Adrenal gland (tissue), 12 donors: Measurements from ENCODE around the gene FXYD3. TPM values are rescaled to one million over a fixed set of nuclear protein-coding genes. Genes with fewer than 3 reads are reported as not detected.

ENCODE experiments used
- DNase-seq, 7 donors: peaks; one replicate each; pipeline ENCODE4 v3.0.0-alpha.2; 2019 to 2020
- H3K27ac ChIP-seq, 5 donors: fragments of 200-600 bp; sonication (generic) in 4 of 5; 1 replicate in 3 of 5; 2 replicates in 2 of 5; pipeline versions ENCODE4 v1.5.1 to v1.8.0; 2016 to 2020; ENCODE audit warnings: mild to moderate bottlenecking in 1 of 5
- H3K27me3 ChIP-seq: fragments of 200-600 bp; 2 replicates; pipeline ENCODE4 v1.8.0; 2021
- H3K36me3 ChIP-seq, 2 donors: fragments of 200-600 bp; replicated peaks in 1 of 2; 1 replicate in 1 of 2; 2 replicates in 1 of 2; pipeline versions ENCODE4 v1.5.1 to v1.8.0; 2018 to 2022
- H3K4me1 ChIP-seq, 2 donors: fragments of 200-600 bp; replicated peaks in 1 of 2; 1 replicate in 1 of 2; 2 replicates in 1 of 2; pipeline versions ENCODE4 v1.5.1 to v1.8.0; 2018 to 2021
- H3K4me3 ChIP-seq, 4 donors: fragments of 200-600 bp; sonication (generic) in 3 of 4; one replicate each; pipeline ENCODE4 v1.5.1; 2016 to 2018
- H3K9me3 ChIP-seq, 3 donors: fragments of 200-600 bp; sonication (generic) in 1 of 3; replicated peaks in 1 of 3; 1 replicate in 2 of 3; 2 replicates in 1 of 3; pipeline versions ENCODE4 v1.5.1 to v1.8.0; 2016 to 2021
- CTCF ChIP-seq, 6 experiments: fragments of 450-650 bp in 4 of 6; fragments of 200-600 bp in 2 of 6; sonication (generic) in 1 of 6; IDR thresholded peaks; 1 replicate in 5 of 6; 2 replicates in 1 of 6; pipeline versions ENCODE4 v1.5.1 to v1.8.0; 2016 to 2021; ENCODE audit warnings: antibody characterized with exemption in 6 of 6, mild to moderate bottlenecking in 2 of 6, moderate library complexity in 1 of 6
- POLR2A ChIP-seq, 2 donors: fragments of 450-650 bp; IDR thresholded peaks; one replicate each; pipeline ENCODE4 v1.6.1; 2017; ENCODE audit warnings: antibody characterized with exemption in 2 of 2, mild to moderate bottlenecking in 2 of 2, moderate library complexity in 1 of 2
- WGBS, 4 donors: extraction: QIAGEN DNeasy Blood & Tissue Kit in 2 of 4; methylation state at CpG; one replicate each; pipeline versions ENCODE4 v1.1.5 to v1.1.7; 2013 to 2017; 5-methylcytosine and 5-hydroxymethylcytosine counted together
- intact Hi-C, 2 donors: fragments of 100-400 bp; cut with DNase I; formaldehyde crosslinking; loops; one replicate each; pipeline versions ENCODE4 v1.14.1 to v1.15.0; 2022 to 2023
- polyA plus RNA-seq, 3 donors: library from polyadenylated mRNA; stranded (reverse); fragments of 200-250 nt in 2 of 3; fragments of 350-450 nt in 1 of 3; fragmentation: Illumina TruSeq in 1 of 3; extraction: RNeasy Lipid Tissue Mini Kit (QIAGEN cat#74804) in 1 of 3; gene quantifications; one replicate each; pipeline ENCODE4 v1.2.3, GENCODE V29; 2013 to 2014
- total RNA-seq, 9 donors: library from RNA; depleted of rRNA in 4 of 9; stranded (reverse); fragments of >200 nt in 4 of 9; fragments of 120-200 nt in 1 of 9; fragmentation: NEBNext Ultra II Directional in 1 of 9; extraction: Animal tissue kit (Norgen Biotek cat#: 25700) in 1 of 9; gene quantifications; one replicate each; pipeline versions ENCODE4 v1.1.0 to v1.2.4, GENCODE V29; 2013 to 2023
- donor health status: healthy with polysubstance abuse.
- donor health status: Bipolar disorder and iron deficiency.
- donor health status: DM: yes; HTN: yes; CAD: no.
- donor health status: DM: no; HTN: no; CAD: no.
- donor health status: DM: no; HTN: no; CAD: no.
- donor health status: DM: yes; HTN: yes; CAD: no.

Gene FXYD3
- total and polyA plus RNA-seq, 12 donors = 0.34 to 4.6 (median 2.3) TPM; not detected in 4

DNA sequence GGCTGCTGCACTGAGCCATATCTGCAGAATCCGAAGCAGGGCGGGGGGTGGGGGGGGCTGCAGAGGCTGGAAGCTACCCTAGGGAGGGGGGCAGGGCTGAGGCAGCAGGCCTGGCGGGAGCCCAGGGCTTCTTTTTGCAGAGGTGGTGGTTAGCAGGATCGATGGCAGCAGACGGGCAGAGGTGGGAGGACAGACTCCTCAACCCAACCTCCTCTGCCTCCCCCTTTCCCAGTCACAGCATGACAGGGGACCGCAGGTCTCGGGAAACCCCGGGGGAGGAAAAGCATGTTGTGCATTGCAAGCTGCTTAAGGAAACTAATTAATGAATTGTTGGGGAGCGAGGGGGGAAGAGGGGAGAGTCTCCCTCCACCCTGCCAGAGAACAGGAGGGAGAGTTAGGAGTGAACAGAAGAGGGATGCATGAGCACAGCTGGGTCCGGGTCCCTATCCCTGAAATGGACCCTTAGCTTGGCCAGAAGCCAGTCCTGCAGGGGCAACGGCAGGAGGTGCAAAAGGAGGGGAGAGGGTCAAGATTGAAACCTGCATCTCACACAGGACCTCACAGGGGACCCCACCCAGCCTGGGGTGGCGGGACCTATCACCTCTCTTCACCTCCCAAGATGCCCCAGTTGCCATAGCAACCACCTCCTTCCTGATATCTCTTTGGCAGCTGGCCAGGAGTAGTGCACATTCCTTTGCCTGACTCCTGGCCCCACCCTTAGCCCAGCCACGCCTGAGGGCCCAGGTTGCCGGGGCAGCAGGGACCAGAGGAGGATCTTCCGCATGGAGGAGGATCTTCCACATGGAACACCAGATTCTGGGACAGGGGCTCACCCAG lies 29.2 kb downstream of the FXYD3 start:
- 19 to 28% (median 21%) methylated on average over 10 to 15 of the region's 15 CpGs for WGBS, 4 donors
- H3K27ac ChIP-seq = no peak overlapping the region
- peak in 1 of 7 donors; percentile 32 for DNase-seq

DNA sequence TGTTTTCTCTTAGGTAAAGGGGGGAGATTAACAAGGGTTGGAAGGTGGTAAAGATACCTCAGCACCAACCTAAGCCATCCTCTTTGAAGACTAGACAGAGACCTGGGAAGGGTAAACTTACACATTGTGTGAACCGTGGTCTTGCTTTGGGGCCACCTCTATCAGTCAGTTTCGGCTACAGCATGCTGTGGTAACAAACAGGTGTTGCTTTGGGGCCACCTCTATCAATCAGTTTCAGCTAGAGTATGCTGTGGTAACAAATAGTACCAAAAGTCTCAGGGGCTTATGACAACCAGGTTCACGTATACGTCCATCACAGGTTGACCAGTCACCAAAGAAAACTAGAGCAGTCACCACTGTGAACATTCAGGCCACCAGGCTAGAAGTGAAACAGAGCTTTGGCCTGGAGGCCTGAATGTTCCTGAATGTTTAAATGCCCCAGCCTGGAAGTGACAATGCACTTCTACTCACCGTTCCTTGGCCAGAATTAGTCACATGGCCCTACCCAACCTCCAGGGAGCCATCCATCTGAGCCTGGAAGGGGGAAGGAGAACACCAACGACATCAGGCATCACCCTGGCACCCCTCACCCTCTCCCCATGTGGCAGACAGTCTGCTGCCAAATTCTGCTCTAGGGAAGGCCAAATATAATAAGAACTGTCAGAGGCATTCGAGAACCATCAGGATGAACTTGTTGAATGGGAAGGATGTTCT lies 31.3 kb downstream of the FXYD3 start:
- H3K9me3 ChIP-seq = no peaks in the 10 kb centered on the region
- no peak overlapping the region for H3K27ac ChIP-seq

More for the DNA sequence above, 29.2 kb downstream of the FXYD3 start:
- H3K27me3 ChIP-seq = peaks cover 4% of the 10 kb centered on the region
- H3K4me3 ChIP-seq = no peak overlapping the region
- intact Hi-C loops = loop anchor here in 1 of 2 donors (5.0 kb wide), 1 partner anchor 122 kb away; the partner anchor contains the start of gene USF2
- no peaks in the 10 kb centered on the region for H3K36me3 ChIP-seq
- H3K9me3 ChIP-seq = no peaks in the 10 kb centered on the region
- peaks cover 0 to 15% of the 10 kb centered on the region in 2 donors for H3K4me1 ChIP-seq
- TF ChIP-seq CTCF (IDR thresholded peaks at IDR 0.05) (no peak), POLR2A (IDR thresholded peaks at IDR 0.05) (no peak)

DNA sequence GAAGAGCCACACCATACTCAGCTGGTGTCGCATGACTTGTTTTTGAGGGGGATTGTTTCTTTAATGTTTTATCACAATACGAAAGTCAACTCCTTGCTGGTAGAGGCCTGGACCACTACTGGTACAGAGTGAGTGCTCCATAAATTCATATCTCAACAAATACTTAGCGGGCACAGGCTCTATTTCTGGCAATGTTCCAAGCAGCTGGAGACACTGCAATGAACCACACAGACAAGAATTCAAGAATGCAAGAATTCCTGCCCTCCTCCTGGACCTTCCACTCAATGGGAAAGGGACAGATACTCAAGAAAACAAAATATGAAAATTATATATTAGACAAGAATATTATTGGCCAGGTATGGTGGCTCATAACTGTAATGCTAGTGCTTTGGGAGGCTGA lies 33.8 kb downstream of the FXYD3 start:
- Histone ChIP-seq H3K27me3 (peaks cover 8% of the 10 kb centered on the region), H3K4me3 (no peak overlapping the region), H3K4me1 (peaks cover 2 to 8% of the 10 kb centered on the region in 2 donors), H3K27ac (no peak overlapping the region), H3K9me3 (no peaks in the 10 kb centered on the region), H3K36me3 (no peaks in the 10 kb centered on the region)
- TF ChIP-seq POLR2A (IDR thresholded peaks at IDR 0.05) (no peak), CTCF (IDR thresholded peaks at IDR 0.05) (no peak)
- DNase-seq = no peak
- WGBS, 4 donors = 78 to 93% (median 85%) methylated on average over 3 of the region's 3 CpGs
- intact Hi-C loops = no loop called here

More for the DNA sequence above, 31.3 kb downstream of the FXYD3 start:
- 78 to 88% (median 80%) methylated on average over 7 of the region's 7 CpGs for WGBS, 4 donors
- DNase-seq = no peak
- peaks cover 0 to 9% of the 10 kb centered on the region in 2 donors for H3K4me1 ChIP-seq
- H3K36me3 ChIP-seq = no peaks in the 10 kb centered on the region
- intact Hi-C loops = no loop called here
- no peak overlapping the region for H3K4me3 ChIP-seq
- H3K27me3 ChIP-seq = peaks cover 4% of the 10 kb centered on the region
- no peak for TF ChIP-seq CTCF (IDR thresholded peaks at IDR 0.05)
- no peak for TF ChIP-seq POLR2A (IDR thresholded peaks at IDR 0.05)

DNA sequence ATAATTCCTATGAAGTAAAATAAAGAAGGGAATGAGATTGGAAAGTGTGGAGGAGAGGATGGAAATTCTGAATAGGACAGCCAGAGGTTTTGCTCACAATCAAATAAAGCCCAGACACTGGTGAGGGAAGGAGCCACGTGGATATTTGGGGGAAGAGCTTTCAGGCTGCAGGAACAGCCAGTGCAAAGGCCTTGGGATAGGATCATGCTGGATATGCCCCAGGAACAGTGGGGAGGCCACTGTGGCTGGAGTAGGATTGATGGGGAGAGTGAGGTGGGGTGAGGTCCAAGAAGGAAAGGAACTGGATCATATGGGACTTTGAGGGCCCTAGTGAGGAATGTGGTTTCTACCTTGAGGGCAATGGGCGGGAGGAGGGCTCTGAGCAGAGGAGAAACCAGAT lies 34.8 kb downstream of the FXYD3 start:
- H3K36me3 ChIP-seq = no peaks in the 10 kb centered on the region
- 55 to 78% (median 74%) methylated on average over 2 of the region's 2 CpGs for WGBS, 4 donors
- TF ChIP-seq POLR2A (IDR thresholded peaks at IDR 0.05) (no peak), CTCF (IDR thresholded peaks at IDR 0.05) (no peak)

More for the DNA sequence above, 34.8 kb downstream of the FXYD3 start:
- no peak overlapping the region for H3K4me3 ChIP-seq
- intact Hi-C loops = no loop called here
- DNase-seq = no peak
- H3K27me3 ChIP-seq = peaks cover 9% of the 10 kb centered on the region
- H3K9me3 ChIP-seq = no peaks in the 10 kb centered on the region
- H3K27ac ChIP-seq = no peak overlapping the region
- H3K4me1 ChIP-seq = peaks cover 6 to 14% of the 10 kb centered on the region in 2 donors
